NAMALWA (cell line): ENCODE measurements around the gene WWOX.

ENCODE experiments used
- DNase-seq: peaks from one replicate; pipeline ENCODE4 v3.0.0-alpha.2; 2015; ENCODE audit warnings: low spot score

The WWOX gene

GRCh38 chr16:78620291-78620690, 520.8 kb downstream of the WWOX start:
- DNase-seq: no peak

DNA sequence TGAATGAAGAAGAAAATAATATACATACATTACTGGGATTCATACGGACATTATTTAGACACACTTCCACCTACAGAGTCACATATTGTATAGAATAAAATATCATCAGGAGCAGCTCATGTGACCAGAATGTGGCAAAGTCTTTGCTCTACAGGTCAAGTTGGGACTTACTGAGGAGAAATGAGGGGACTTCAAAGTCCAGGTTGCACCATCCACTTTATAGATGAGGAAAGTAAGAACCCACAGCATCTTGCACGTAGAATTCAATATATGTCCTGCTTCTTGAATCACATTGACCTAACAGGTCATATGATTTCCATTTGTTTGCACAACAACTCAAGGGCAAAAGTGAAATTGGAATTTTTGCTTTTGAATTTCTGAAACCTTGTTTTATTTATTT, 524.3 kb downstream of the WWOX start:
- DNase-seq: no peak

- no peak for DNase-seq
Observed at GRCh38 chr16:78624366-78624765, 524.9 kb downstream of the WWOX start.

DNA sequence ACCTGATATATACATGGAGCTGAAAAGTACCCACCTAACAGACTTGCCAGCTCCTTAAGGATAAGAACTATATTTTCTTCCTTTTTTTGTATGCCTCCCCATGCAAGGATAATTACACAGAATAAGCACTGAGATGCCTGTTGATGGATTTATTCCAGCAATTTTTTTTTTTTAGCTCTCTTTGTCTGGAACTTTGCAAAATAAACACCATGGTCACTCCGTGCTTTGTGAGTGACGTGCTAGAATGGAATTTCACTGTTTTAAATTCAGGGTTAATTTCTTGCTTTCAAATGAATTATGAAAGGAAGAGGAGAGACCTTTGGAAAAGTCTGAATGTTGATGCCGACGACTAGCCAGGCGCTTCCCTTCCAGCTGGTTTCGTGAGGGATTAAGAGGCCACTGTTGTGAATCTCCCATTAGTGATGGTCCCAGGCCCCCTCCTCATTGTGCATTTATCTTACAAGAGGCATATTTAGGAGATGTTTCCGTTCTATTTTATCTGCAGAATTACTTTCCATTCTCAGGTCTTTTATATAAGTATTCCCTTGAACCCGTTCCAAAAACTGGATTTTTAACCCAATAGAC, 529.1 kb downstream of the WWOX start:
- no peak for DNase-seq

GRCh38 chr16:78629173-78629572, 529.7 kb downstream of the WWOX start:
- no peak for DNase-seq

GRCh38 chr16:78630102-78630501, 530.6 kb downstream of the WWOX start:
- no peak for DNase-seq

DNA sequence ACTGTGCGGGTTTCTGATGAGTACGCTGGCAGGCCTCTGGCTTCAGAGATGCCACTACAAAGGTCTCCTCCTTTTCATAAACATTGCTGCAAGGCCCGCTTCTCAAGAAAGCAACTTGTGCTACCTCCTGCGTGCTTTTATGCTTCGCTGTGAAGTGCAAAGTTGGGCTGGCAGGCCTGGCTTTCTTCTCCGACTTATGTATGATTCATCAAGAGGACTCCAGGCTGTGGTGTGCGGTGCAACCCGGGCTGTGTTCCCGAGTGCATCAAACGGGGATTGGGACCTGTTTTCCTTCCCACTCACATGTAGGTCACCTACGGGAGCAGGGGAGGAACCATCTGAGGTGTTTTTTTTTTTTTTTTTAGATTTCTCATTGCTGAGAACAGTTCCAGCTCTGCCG, 534.1 kb downstream of the WWOX start:
- DNase-seq: no peak

- DNase-seq: no peak
Observed at GRCh38 chr16:78635807-78636206, 536.4 kb downstream of the WWOX start.

- no peak for DNase-seq
Observed at GRCh38 chr16:78638371-78638770, 538.9 kb downstream of the WWOX start.

DNA sequence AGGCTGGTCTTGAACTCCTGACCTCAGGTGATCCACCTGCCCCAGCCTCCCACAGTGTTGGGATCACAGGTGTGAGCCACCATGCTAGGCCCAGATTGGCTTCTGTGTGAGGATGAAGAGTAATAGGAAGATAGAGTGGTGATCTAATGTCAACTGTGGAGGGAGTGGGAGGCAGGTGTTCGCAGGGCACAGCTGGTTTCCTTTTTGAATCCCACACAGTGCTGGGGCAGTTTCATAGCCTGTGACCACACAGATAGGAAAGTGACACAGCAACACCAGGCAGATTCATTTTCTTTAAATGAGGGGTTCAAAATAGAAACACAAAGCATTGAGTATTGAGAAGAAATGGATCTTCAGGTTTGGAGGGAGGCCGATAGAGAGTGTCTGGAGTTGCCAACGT, 540.3 kb downstream of the WWOX start:
- DNase-seq: no peak

DNA sequence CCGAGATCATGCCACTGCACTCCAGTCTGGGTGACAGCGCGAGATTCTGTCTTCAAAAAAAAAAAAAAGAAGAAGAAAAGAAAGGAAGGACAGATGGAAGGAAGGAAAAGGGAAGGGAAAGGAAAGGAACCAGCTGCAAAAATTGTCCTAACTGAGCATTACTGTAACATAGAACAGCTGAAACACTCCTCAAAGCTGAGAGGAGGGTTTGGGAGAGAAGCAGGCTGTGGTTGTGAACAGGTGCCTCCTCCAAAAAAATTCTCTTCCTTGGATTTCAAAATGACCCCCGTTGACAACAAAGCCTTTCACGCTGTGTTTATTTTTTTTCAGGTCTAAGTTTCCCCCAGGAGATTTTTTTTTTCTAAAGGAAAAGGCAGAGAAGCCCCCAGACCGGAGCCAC, 541.4 kb downstream of the WWOX start:
- no peak for DNase-seq

GRCh38 chr16:78641433-78641832, 542.0 kb downstream of the WWOX start:
- DNase-seq: no peak

GRCh38 chr16:78642621-78643285, 543.3 kb downstream of the WWOX start:
- no peak for DNase-seq

- DNase-seq: no peak
Observed at GRCh38 chr16:78645657-78646056, 546.2 kb downstream of the WWOX start.

GRCh38 chr16:78647019-78647418, 547.6 kb downstream of the WWOX start:
- no peak for DNase-seq

DNA sequence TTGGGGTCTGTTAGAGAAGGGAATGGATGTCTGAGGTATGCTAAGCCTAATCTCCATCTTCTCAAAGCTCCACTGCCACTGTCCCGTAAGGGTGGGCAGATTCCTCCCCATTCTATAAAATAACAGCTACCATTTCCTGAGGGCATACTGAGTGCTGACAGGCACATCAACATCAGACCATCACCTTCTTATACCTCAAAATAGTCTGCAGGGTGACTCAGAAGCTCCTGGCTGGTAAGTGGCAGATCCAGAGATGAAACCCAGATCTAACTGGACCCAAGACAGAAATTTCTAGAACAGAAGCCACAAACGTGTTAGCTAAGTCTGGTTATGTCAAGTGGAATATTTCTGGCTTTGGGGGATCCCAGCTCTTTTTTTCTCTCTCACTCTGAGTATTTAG, 548.0 kb downstream of the WWOX start:
- no peak for DNase-seq

- DNase-seq: no peak
Observed at GRCh38 chr16:78648517-78648916, 549.1 kb downstream of the WWOX start.

DNA sequence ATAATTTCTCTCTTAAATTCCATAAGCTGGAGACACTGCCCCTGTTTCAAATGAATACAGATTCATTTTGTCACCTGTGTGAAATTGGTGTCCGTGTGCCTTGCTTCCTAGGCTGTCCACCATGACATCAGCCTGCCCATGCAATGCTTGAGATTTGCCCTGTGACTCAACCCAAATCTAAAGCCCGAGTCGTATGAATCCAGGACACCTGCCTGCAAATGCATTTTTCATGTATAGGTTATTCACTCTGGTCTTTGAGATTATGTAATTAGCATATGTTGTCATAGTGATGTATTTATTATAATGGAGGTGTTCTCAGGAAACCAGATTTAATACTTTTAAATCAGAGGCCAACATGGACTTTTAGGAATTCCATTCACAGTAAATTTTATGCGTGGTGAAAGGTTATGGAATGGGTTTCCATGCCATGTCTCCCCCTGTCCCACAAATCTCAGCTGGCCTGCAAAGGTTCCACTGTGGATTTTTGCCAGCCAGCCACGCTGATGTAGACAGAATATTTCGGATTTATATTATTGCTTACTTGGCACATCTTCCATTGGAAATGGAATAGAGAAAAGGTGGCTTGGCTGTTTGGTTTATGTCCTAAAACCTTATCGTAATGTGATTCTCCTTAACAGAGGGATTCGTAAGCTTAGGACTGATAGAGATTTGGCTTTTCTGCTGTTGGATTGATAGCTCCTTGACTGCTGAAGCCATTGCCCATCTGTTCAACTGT, 551.1 kb downstream of the WWOX start:
- DNase-seq: no peak

DNA sequence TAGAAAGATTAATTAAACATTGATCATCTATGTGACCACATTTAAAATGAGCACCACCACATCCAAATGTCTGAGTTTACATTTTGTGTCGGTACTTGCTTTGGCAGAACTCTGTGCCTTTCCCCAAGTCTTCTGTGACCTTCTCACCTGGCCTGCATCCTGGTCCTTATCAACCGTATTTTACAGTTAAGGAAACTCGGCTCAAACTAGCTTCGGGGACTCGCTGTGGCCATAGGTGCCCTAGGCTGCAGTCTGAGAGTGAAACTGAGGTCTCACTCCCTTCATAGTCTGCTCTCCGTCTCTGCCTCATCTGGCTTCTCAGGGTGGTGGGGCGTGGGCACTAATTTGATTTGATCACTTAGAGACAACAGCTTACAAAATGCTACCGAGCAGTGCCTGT, 555.5 kb downstream of the WWOX start:
- DNase-seq: no peak

DNA sequence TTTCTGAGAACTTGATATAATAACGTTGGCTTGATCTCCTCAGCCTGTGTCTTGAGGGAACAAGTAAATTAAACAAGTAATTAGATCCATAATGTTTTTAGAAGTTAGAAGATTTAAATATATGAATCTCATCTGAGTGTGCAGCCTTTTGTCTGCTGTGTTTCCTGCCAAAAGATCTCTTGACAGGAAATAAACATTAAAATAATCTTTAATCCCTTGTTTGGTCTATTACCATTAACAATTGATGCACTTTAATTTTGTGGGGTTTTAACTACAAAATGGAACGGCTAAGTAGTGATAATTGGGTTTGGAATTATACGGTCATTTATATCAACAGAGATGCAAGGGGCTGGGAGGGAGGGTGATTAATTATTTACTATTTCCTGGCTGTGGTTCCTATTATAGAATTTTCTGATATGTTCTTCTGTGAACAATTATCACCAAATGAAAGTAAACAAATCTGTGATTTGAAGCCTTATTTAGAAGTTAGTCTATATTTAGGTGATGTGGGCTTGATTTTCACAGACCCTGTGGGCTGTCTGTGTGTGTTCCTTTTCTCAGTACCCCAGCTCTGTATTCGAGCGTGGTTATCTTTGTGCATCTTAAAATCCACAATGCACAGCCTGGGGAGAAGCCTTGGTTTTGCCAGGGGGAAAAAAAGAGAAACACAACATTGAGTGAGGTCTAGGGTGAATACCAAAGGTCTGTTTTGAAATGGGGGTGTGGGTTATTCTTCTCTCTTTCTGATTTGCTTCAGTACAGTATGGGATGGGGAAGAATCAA, 556.1 kb downstream of the WWOX start:
- no peak for DNase-seq

GRCh38 chr16:78656887-78657286, 557.4 kb downstream of the WWOX start:
- no peak for DNase-seq

- DNase-seq: no peak
Observed at GRCh38 chr16:78659216-78659615, 559.8 kb downstream of the WWOX start.
